ENCODE data around the gene VSIR.

- TF ChIP-seq CTCF (IDR thresholded peaks at IDR 0.05; ENCODE audit: borderline replicate concordance, extremely low read depth, low read length, poor library complexity, severe bottlenecking) (peak; percentile 12), EZH2 (IDR thresholded peaks at IDR 0.05; ENCODE audit: borderline replicate concordance, low read depth, low read length, severe bottlenecking) (no peak)
Observed at GRCh38 chr10:71746344-71747037, 26.8 kb downstream of the VSIR start.

All from DND-41 (cell line).